GM12878 (cell line): Measurements from ENCODE around the gene APOBEC3B. TPM values are rescaled to one million over a fixed set of nuclear protein-coding genes. Genes with fewer than 3 reads are reported as not detected.

ENCODE experiments used
- ATAC-seq: fragments of 200-7000 bp; cut with Tn5 transposase; 3 replicates; pipeline ENCODE4 v1.9.1; 2020; ENCODE audit warnings: mild to moderate bottlenecking, moderate library complexity
- BruUV-seq: library from RNA; stranded (reverse); fragments of 400-500 nt; replicated peaks from 2 replicates; lab custom pipeline; 2021; lab: Mats Ljungman, UMichigan
- CTCF ChIA-PET: fragments of 300-600 bp; sonication (Branson Sonifier 250); formaldehyde crosslinking; extraction: SDS; loops from one replicate; lab custom pipeline; 2021; ENCODE audit warnings: inconsistent platforms; lab: Yijun Ruan, JAX
- POLR2A ChIA-PET: fragments of 350-600 bp; formaldehyde crosslinking; extraction: SDS; loops from one replicate; lab custom pipeline; 2021; ENCODE audit warnings: inconsistent platforms; lab: Charles Lee
- RAD21 ChIA-PET: fragments of 300-600 bp; sonication (Branson Sonifier 250); formaldehyde crosslinking; loops from one replicate; lab custom pipeline; 2023; ENCODE audit warnings: antibody characterized with exemption; ENCODE audit not compliant: unreplicated experiment; lab: Charles Lee
- SMC1A ChIA-PET: fragments of 300-600 bp; sonication (Branson Sonifier 250); formaldehyde crosslinking; loops from one replicate; lab custom pipeline; 2023; ENCODE audit not compliant: unreplicated experiment, uncharacterized antibody; lab: Charles Lee
- DNase-seq: peaks from one replicate; pipeline ENCODE4 v3.0.0-alpha.2; 2011; ENCODE audit warnings: low read depth, low spot score
- FAIRE-seq: peaks from 3 replicates; lab custom pipeline; 2011; peaks lifted over from hg19 to GRCh38; lab: Jason Lieb, UNC
- H2AFZ ChIP-seq: 2 replicates; pipeline ENCODE4 v1.6.0; 2011; ENCODE audit warnings: low read depth, low read length, control low read depth; ENCODE audit not compliant: control insufficient read depth
- H3K27ac ChIP-seq: 2 replicates; pipeline ENCODE4 v1.5.1; 2011; ENCODE audit warnings: control low read depth; ENCODE audit not compliant: control insufficient read depth, insufficient read depth
- H3K27me3 ChIP-seq, 2 experiments: replicated peaks in 1 of 2; 2 replicates each; pipeline versions ENCODE4 v1.6.0 to v1.6.1; 2011; ENCODE audit warnings: low read length in 1 of 2; ENCODE audit not compliant: control insufficient read depth in 2 of 2, insufficient read depth in 2 of 2
- H3K36me3 ChIP-seq, 2 experiments: 2 replicates each; pipeline ENCODE4 v1.5.1; 2011; ENCODE audit warnings: low read length in 1 of 2; ENCODE audit not compliant: control insufficient read depth in 2 of 2, insufficient read depth in 2 of 2
- H3K4me1 ChIP-seq: 2 replicates; pipeline ENCODE4 v1.6.1; 2011; ENCODE audit warnings: mild to moderate bottlenecking, low read length, moderate library complexity, mixed read lengths; ENCODE audit not compliant: control insufficient read depth, insufficient read depth
- H3K4me2 ChIP-seq: 2 replicates; pipeline ENCODE4 v1.6.0; 2011; ENCODE audit warnings: control low read depth; ENCODE audit not compliant: control insufficient read depth, insufficient read depth
- H3K4me3 ChIP-seq: fragments of 200-600 bp; sonication (generic); 2 replicates; pipeline ENCODE4 v1.5.1; 2016
- H3K79me2 ChIP-seq: 2 replicates; pipeline ENCODE4 v1.6.0; 2011; ENCODE audit warnings: low read length; ENCODE audit not compliant: control insufficient read depth, insufficient read depth
- H3K9ac ChIP-seq: 2 replicates; pipeline ENCODE4 v1.8.0; 2011; ENCODE audit warnings: low read length, control low read depth, mixed read lengths; ENCODE audit not compliant: control insufficient read depth, insufficient read depth
- H3K9me3 ChIP-seq: replicated peaks from 3 replicates; pipeline ENCODE4 v1.5.1; 2011; ENCODE audit warnings: mild to moderate bottlenecking, low read length; ENCODE audit not compliant: control insufficient read depth, insufficient read depth
- H4K20me1 ChIP-seq: 2 replicates; pipeline ENCODE4 v1.6.0; 2011; ENCODE audit not compliant: control insufficient read depth, insufficient read depth
- BCL11A ChIP-seq: IDR thresholded peaks from 2 replicates; pipeline ENCODE4 v1.6.1; 2011; ENCODE audit warnings: low read depth, low read length
- CEBPZ ChIP-seq: fragments of 150-350 bp; IDR thresholded peaks from 2 replicates; pipeline ENCODE4 v1.6.1; 2016; ENCODE audit warnings: low read depth, low read length
- HDAC6 ChIP-seq: fragments of 200-600 bp; sonication (generic); IDR thresholded peaks from one replicate; pipeline ENCODE4 v1.8.0; 2017; ENCODE audit warnings: antibody characterized with exemption; ENCODE audit not compliant: unreplicated experiment
- RB1 ChIP-seq: fragments of 450-650 bp; formaldehyde crosslinking; IDR thresholded peaks from 2 replicates; pipeline ENCODE4 v1.6.1; 2017; ENCODE audit warnings: mild to moderate bottlenecking, borderline replicate concordance
- WGBS: methylation state at CpG from one replicate; pipeline ENCODE4 v1.1.6; 2016; ENCODE audit warnings: low lambda C conversion rate; ENCODE audit not compliant: insufficient replicate concordance, insufficient coverage; ENCODE audit errors: missing lambda C conversion rate; 5-methylcytosine and 5-hydroxymethylcytosine counted together
- in situ Hi-C: fragments of 300-500 bp; cut with MboI; formaldehyde crosslinking; loops from 9 replicates; pipeline ENCODE4 v1.14.3; 2018; ENCODE audit warnings: mixed read lengths
- intact Hi-C: fragments of 100-400 bp; cut with micrococcal nuclease; formaldehyde crosslinking; loops from one replicate; pipeline ENCODE4 v1.14.2; 2022; ENCODE audit not compliant: unreplicated experiment
- polyA plus RNA-seq, 11 experiments: library from polyadenylated mRNA; depleted of rRNA in 4 of 11; unstranded in 6 of 11; stranded (reverse) in 5 of 11; fragments of >200 nt; fragmentation: Nextera tagmentation in 4 of 11; fragmentation: Illumina TruSeq in 1 of 11; extraction: Ambion mirVana in 4 of 11; extraction: Trizol in 1 of 11; gene quantifications; 1 replicate in 1 of 11; 2 replicates in 10 of 11; pipeline versions ENCODE4 v1.2.1 to v1.2.3, GENCODE V29; 2011 to 2016; ENCODE audit warnings: inconsistent platforms in 2 of 11, missing spikeins in 2 of 11, low read depth in 1 of 11
- total RNA-seq, 4 experiments: library from RNA; depleted of rRNA in 3 of 4; stranded (reverse); fragments of >200 nt in 3 of 4; fragmentation: Illumina TruSeq in 1 of 4; extraction: Trizol in 1 of 4; gene quantifications; 2 replicates each; pipeline versions ENCODE4 v1.2.1 to v1.2.3, GENCODE V29; 2013 to 2021

Gene APOBEC3B
- total and polyA plus RNA-seq, 10 of the 15 experiments (the other 5 are each of a cell fraction or from before 2014, with no cell fraction given) = 2.4 to 75.1 (median 30.9) TPM

- Histone ChIP-seq H3K27me3 (no peaks in the 10 kb centered on the region; a peak in 1 of 4 replicates), H3K27ac (no peak overlapping the region), H3K36me3 (no peaks in the 10 kb centered on the region), H3K4me1 (no peaks in the 10 kb centered on the region), H2AFZ (no peak overlapping the region), H3K9me3 (no peaks in the 10 kb centered on the region), H3K9ac (no peak overlapping the region), H4K20me1 (no peaks in the 10 kb centered on the region), H3K79me2 (no peaks in the 10 kb centered on the region), H3K4me3 (no peak overlapping the region), H3K4me2 (no peak overlapping the region)
- no peak for TF ChIP-seq BCL11A
- TF ChIP-seq CEBPZ = no peak
- TF ChIP-seq RB1 = no peak
- no peak for TF ChIP-seq HDAC6
- FAIRE-seq (no peak), ATAC-seq (no peak), DNase-seq (no peak)
- ChIA-PET CTCF (interaction anchor here (0.9 to 7.8 kb wide), 17 partner anchors 9 to 177 kb away, joined by 3 to 73 read pairs (median 4); partner anchors contain the start of gene CBX6), RAD21 (interaction anchor here (0.6 to 5.2 kb wide), 6 partner anchors 10 to 149 kb away, joined by 3 to 39 read pairs (median 4); no protein-coding TSS in a partner anchor), SMC1A (interaction anchor here (0.8 to 6.9 kb wide), 4 partner anchors 9 to 127 kb away, joined by 3 to 50 read pairs (median 5); no protein-coding TSS in a partner anchor), POLR2A (no interaction called here)
- intact Hi-C loops (no loop called here), in situ Hi-C loops (no loop called here)
- no TSS peak for BruUV-seq
- 81% methylated on average over 18 of the region's 18 CpGs for WGBS
Measured at GRCh38 chr22:38974170-38974825, 7.8 kb upstream of the APOBEC3B start.
